ENCODE measurements around the gene SETD5. TPM values are rescaled to one million over a fixed set of nuclear protein-coding genes. Genes with fewer than 3 reads are reported as not detected.

The SETD5 gene
- total and polyA plus RNA-seq, 4 donors: 23.7 to 178 (median 67.6) TPM

GRCh38 chr3:9362731-9363530 is 34.5 kb upstream of the SETD5 start, which contains the start of gene THUMPD3:
Gene THUMPD3, plus strand, starts transcription at chr3:9363054. Its CDS starts 2,015 bp downstream, at chr3:9365069.
- TF ChIP-seq CTCF (IDR thresholded peaks at IDR 0.05; ENCODE audit: control extremely low read depth, extremely low read depth): no peak
- H3K9me3 ChIP-seq (ENCODE audit: control insufficient read depth in 4 of 4, insufficient read depth in 3 of 4, low read length in 3 of 4): no peaks in the 10 kb centered on the region
- 1 to 2% methylated on average over 46 of the region's 46 CpGs for WGBS, 2 donors
- H3K9ac ChIP-seq (ENCODE audit: insufficient read depth in 1 of 2, low read length in 2 of 2): peak within 1 kb of the TSS; percentile 84 to 99
- peak within 1 kb of the TSS; percentile 94 to 96 for H3K27ac ChIP-seq (ENCODE audit: low read depth in 1 of 2, low read length in 1 of 2)
- DNase-seq (peak; percentile 93 to 96 (median 94)), ATAC-seq (ENCODE audit: insufficient read depth, low FRiP score) (peak; percentile 98)
- peaks cover 6 to 12% (median 8%) of the 10 kb centered on the region in 4 donors for H3K36me3 ChIP-seq (ENCODE audit: control insufficient read depth in 4 of 4, insufficient read depth in 4 of 4, low read length in 4 of 4)
- H3K4me1 ChIP-seq (ENCODE audit: control insufficient read depth in 5 of 5, insufficient read depth in 5 of 5, low read length in 5 of 5): peaks cover 0 to 13% (median 0%) of the 10 kb centered on the region in 5 donors
- no peaks in the 10 kb centered on the region for H3K27me3 ChIP-seq (ENCODE audit: control insufficient read depth in 3 of 3, insufficient read depth in 3 of 3, low read length in 2 of 3)
- peak within 1 kb of the TSS; percentile 69 for H3K4me3 ChIP-seq

- no peak for TF ChIP-seq CTCF (IDR thresholded peaks at IDR 0.05; ENCODE audit: control extremely low read depth, extremely low read depth)
- WGBS, 2 donors: 96 to 97% methylated on average over 1 of the region's 1 CpG
- Histone ChIP-seq H3K27me3 (ENCODE audit: control insufficient read depth in 3 of 3, insufficient read depth in 3 of 3, low read length in 2 of 3) (no peaks in the 10 kb centered on the region), H3K9me3 (ENCODE audit: control insufficient read depth in 4 of 4, insufficient read depth in 3 of 4, low read length in 3 of 4) (no peaks in the 10 kb centered on the region), H3K4me1 (ENCODE audit: control insufficient read depth in 5 of 5, insufficient read depth in 5 of 5, low read length in 5 of 5) (peaks cover 0 to 7% (median 0%) of the 10 kb centered on the region in 5 donors), H3K9ac (ENCODE audit: insufficient read depth in 1 of 2, low read length in 2 of 2) (no peak overlapping the region), H3K36me3 (ENCODE audit: control insufficient read depth in 4 of 4, insufficient read depth in 4 of 4, low read length in 4 of 4) (peaks cover 20 to 48% (median 29%) of the 10 kb centered on the region in 4 donors), H3K4me3 (no peak overlapping the region), H3K27ac (ENCODE audit: low read depth in 1 of 2, low read length in 1 of 2) (no peak overlapping the region)
- no peak for DNase-seq
- no peak for ATAC-seq (ENCODE audit: insufficient read depth, low FRiP score)
These were observed 27.9 kb upstream of the SETD5 start for GRCh38 chr3:9369508-9369907.

GRCh38 chr3:9373465-9373864 is 23.9 kb upstream of the SETD5 start:
- ATAC-seq (ENCODE audit: insufficient read depth, low FRiP score) (no peak), DNase-seq (no peak)
- Histone ChIP-seq H3K9ac (ENCODE audit: insufficient read depth in 1 of 2, low read length in 2 of 2) (no peak overlapping the region), H3K9me3 (ENCODE audit: control insufficient read depth in 4 of 4, insufficient read depth in 3 of 4, low read length in 3 of 4) (no peaks in the 10 kb centered on the region), H3K36me3 (ENCODE audit: control insufficient read depth in 4 of 4, insufficient read depth in 4 of 4, low read length in 4 of 4) (peaks cover 13 to 48% (median 34%) of the 10 kb centered on the region in 4 donors), H3K4me3 (no peak overlapping the region), H3K27me3 (ENCODE audit: control insufficient read depth in 3 of 3, insufficient read depth in 3 of 3, low read length in 2 of 3) (no peaks in the 10 kb centered on the region), H3K27ac (ENCODE audit: low read depth in 1 of 2, low read length in 1 of 2) (no peak overlapping the region), H3K4me1 (ENCODE audit: control insufficient read depth in 5 of 5, insufficient read depth in 5 of 5, low read length in 5 of 5) (peaks cover 0 to 2% (median 0%) of the 10 kb centered on the region in 5 donors)
- no peak for TF ChIP-seq CTCF (IDR thresholded peaks at IDR 0.05; ENCODE audit: control extremely low read depth, extremely low read depth)
- 63 to 79% methylated on average over 3 of the region's 3 CpGs for WGBS, 2 donors

All from lung (tissue), 12 donors.